Astrocyte (in vitro differentiated cells and primary cell): ENCODE data around the gene COL27A1. TPM values are rescaled to one million over a fixed set of nuclear protein-coding genes. Genes with fewer than 3 reads are reported as not detected.

Experiments used
- DNase-seq: peaks from one replicate; pipeline ENCODE4 v3.0.0-alpha.2; 2010; ENCODE audit warnings: low read depth
- FAIRE-seq: peaks from 2 replicates; lab custom pipeline; 2011; peaks lifted over from hg19 to GRCh38; lab: Jason Lieb, UNC
- H2AFZ ChIP-seq: 2 replicates; pipeline ENCODE4 v1.6.0; 2012; ENCODE audit warnings: low read depth, low read length, inconsistent platforms
- H3K27ac ChIP-seq: 2 replicates; pipeline ENCODE4 v1.5.1; 2011; ENCODE audit warnings: low read depth, low read length, inconsistent platforms
- H3K27me3 ChIP-seq: 2 replicates; pipeline ENCODE4 v1.6.0; 2011; ENCODE audit warnings: low read length, inconsistent platforms; ENCODE audit not compliant: insufficient read depth
- H3K36me3 ChIP-seq: 2 replicates; pipeline ENCODE4 v1.5.1; 2011; ENCODE audit warnings: low read length, inconsistent platforms; ENCODE audit not compliant: insufficient read depth
- H3K4me1 ChIP-seq: 2 replicates; pipeline ENCODE4 v1.5.1; 2011; ENCODE audit warnings: low read length, inconsistent platforms; ENCODE audit not compliant: insufficient read depth
- H3K4me2 ChIP-seq: 2 replicates; pipeline ENCODE4 v1.6.0; 2012; ENCODE audit warnings: low read length, inconsistent platforms
- H3K4me3 ChIP-seq: 2 replicates; pipeline ENCODE4 v1.5.1; 2011; ENCODE audit warnings: low read depth, mild to moderate bottlenecking, low read length, inconsistent platforms; ENCODE audit not compliant: insufficient read depth
- H3K79me2 ChIP-seq: 2 replicates; pipeline ENCODE4 v1.6.0; 2012; ENCODE audit warnings: mild to moderate bottlenecking, low read length, inconsistent platforms; ENCODE audit not compliant: insufficient read depth
- H3K9ac ChIP-seq: 2 replicates; pipeline ENCODE4 v1.6.0; 2012; ENCODE audit warnings: mild to moderate bottlenecking, low read length, inconsistent platforms
- H3K9me3 ChIP-seq: 2 replicates; pipeline ENCODE4 v1.5.1; 2012; ENCODE audit warnings: low read depth, mild to moderate bottlenecking, low read length, inconsistent platforms; ENCODE audit not compliant: insufficient read depth
- H4K20me1 ChIP-seq: 2 replicates; pipeline ENCODE4 v1.6.0; 2012; ENCODE audit warnings: low read length, inconsistent platforms; ENCODE audit not compliant: insufficient read depth
- H3K27ac Mint-ChIP-seq: one replicate; pipeline ENCODE4 v1.8.0; 2021; ENCODE audit warnings: mild to moderate bottlenecking, mixed read lengths; ENCODE audit not compliant: unreplicated experiment
- H3K27me3 Mint-ChIP-seq: one replicate; pipeline ENCODE4 v1.8.0; 2021; ENCODE audit warnings: low read depth, mixed read lengths; ENCODE audit not compliant: unreplicated experiment
- H3K36me3 Mint-ChIP-seq: one replicate; pipeline ENCODE4 v1.8.0; 2021; ENCODE audit warnings: low read depth, mixed read lengths; ENCODE audit not compliant: unreplicated experiment
- H3K4me1 Mint-ChIP-seq: one replicate; pipeline ENCODE4 v1.8.0; 2021; ENCODE audit warnings: low read depth, mixed read lengths; ENCODE audit not compliant: unreplicated experiment
- H3K4me3 Mint-ChIP-seq: one replicate; pipeline ENCODE4 v1.8.0; 2021; ENCODE audit warnings: mild to moderate bottlenecking, moderate library complexity, mixed read lengths; ENCODE audit not compliant: unreplicated experiment
- H3K9me3 Mint-ChIP-seq: one replicate; pipeline ENCODE4 v1.8.0; 2021; ENCODE audit warnings: mild to moderate bottlenecking, mixed read lengths; ENCODE audit not compliant: unreplicated experiment
- CTCF ChIP-seq: IDR thresholded peaks from 2 replicates; pipeline ENCODE4 v1.5.1; 2011; ENCODE audit warnings: low read depth, mild to moderate bottlenecking, inconsistent platforms, low read length, moderate library complexity; ENCODE audit not compliant: insufficient read depth
- EZH2 ChIP-seq: IDR thresholded peaks from 2 replicates; pipeline ENCODE4 v1.6.1; 2012; ENCODE audit warnings: mild to moderate bottlenecking, low read length, inconsistent platforms; ENCODE audit not compliant: insufficient read depth
- total RNA-seq: library from RNA; stranded (reverse); gene quantifications from 2 replicates; pipeline ENCODE4 v1.2.1, GENCODE V29; 2021

Gene COL27A1
- total RNA-seq, 1 donor from 2014 or later, result 31.2 TPM

GRCh38 chr9:114134827-114135396, 20.4 kb upstream of the COL27A1 start:
- Histone ChIP-seq H2AFZ (no peak overlapping the region), H4K20me1 (no peaks in the 10 kb centered on the region), H3K27ac (no peak overlapping the region), H3K4me2 (no peak overlapping the region), H3K9ac (no peak overlapping the region), H3K9me3 (no peaks in the 10 kb centered on the region), H3K4me1 (no peaks in the 10 kb centered on the region), H3K79me2 (no peaks in the 10 kb centered on the region), H3K36me3 (no peaks in the 10 kb centered on the region), H3K4me3 (no peak overlapping the region), H3K27me3 (peaks cover 14% of the 10 kb centered on the region)
- Mint-ChIP-seq H3K27me3 (peaks cover 70% of the 10 kb centered on the region), H3K9me3 (peaks cover 7% of the 10 kb centered on the region), H3K36me3 (peaks cover 2% of the 10 kb centered on the region), H3K4me1 (peaks cover 9% of the 10 kb centered on the region), H3K4me3 (no peak overlapping the region), H3K27ac (no peak overlapping the region)
- FAIRE-seq, result no peak
- no peak for DNase-seq
- TF ChIP-seq EZH2, result no peak
- no peak for TF ChIP-seq CTCF

GRCh38 chr9:114137831-114138230, 17.5 kb upstream of the COL27A1 start:
- H3K9ac ChIP-seq, result no peak overlapping the region
- Mint-ChIP-seq H3K4me1 (peaks cover 9% of the 10 kb centered on the region), H3K36me3 (peaks cover 2% of the 10 kb centered on the region), H3K27ac (no peak overlapping the region), H3K27me3 (peaks cover 81% of the 10 kb centered on the region), H3K4me3 (no peak overlapping the region), H3K9me3 (peaks cover 7% of the 10 kb centered on the region)
- no peaks in the 10 kb centered on the region for H3K36me3 ChIP-seq
- no peaks in the 10 kb centered on the region for H4K20me1 ChIP-seq
- FAIRE-seq (no peak), DNase-seq (no peak)
- H3K27me3 ChIP-seq, result peaks cover 35% of the 10 kb centered on the region
- TF ChIP-seq CTCF (no peak), EZH2 (no peak)
- H3K27ac ChIP-seq, result no peak overlapping the region
- H3K9me3 ChIP-seq, result no peaks in the 10 kb centered on the region
- no peak overlapping the region for H3K4me3 ChIP-seq
- H3K79me2 ChIP-seq, result no peaks in the 10 kb centered on the region
- no peak overlapping the region for H2AFZ ChIP-seq
- no peak overlapping the region for H3K4me2 ChIP-seq
- no peaks in the 10 kb centered on the region for H3K4me1 ChIP-seq

- FAIRE-seq (no peak), DNase-seq (no peak)
- no peaks in the 10 kb centered on the region for H3K36me3 ChIP-seq
- H3K27me3 ChIP-seq, result peaks cover 35% of the 10 kb centered on the region
- H3K9ac ChIP-seq, result no peak overlapping the region
- H3K79me2 ChIP-seq, result no peaks in the 10 kb centered on the region
- H4K20me1 ChIP-seq, result no peaks in the 10 kb centered on the region
- H3K4me3 ChIP-seq, result no peak overlapping the region
- Mint-ChIP-seq H3K4me1 (peaks cover 7% of the 10 kb centered on the region), H3K4me3 (no peak overlapping the region), H3K9me3 (peaks cover 7% of the 10 kb centered on the region), H3K27ac (no peak overlapping the region), H3K27me3 (peaks cover 78% of the 10 kb centered on the region), H3K36me3 (peaks cover 2% of the 10 kb centered on the region)
- H3K4me2 ChIP-seq, result no peak overlapping the region
- TF ChIP-seq CTCF (no peak), EZH2 (no peak)
- no peaks in the 10 kb centered on the region for H3K9me3 ChIP-seq
- no peaks in the 10 kb centered on the region for H3K4me1 ChIP-seq
- no peak overlapping the region for H2AFZ ChIP-seq
- no peak overlapping the region for H3K27ac ChIP-seq
Observed at GRCh38 chr9:114138552-114138971, 16.8 kb upstream of the COL27A1 start.
